ENCODE data around the gene MYH4.

MYH4 gene
- 0 to 0.19 (median 0) reads per million in 3 donors for total RNA-seq

- no peak for DNase-seq
- Histone ChIP-seq H3K9me3 (ENCODE audit: control insufficient read depth, low read length) (no peaks in the 10 kb centered on the region), H3K4me1 (ENCODE audit: control insufficient read depth, insufficient read depth, low read length, poor library complexity, severe bottlenecking) (no peaks in the 10 kb centered on the region), H3K27ac (ENCODE audit: insufficient read depth, low read length, poor library complexity, severe bottlenecking) (no peak within 1 kb of the TSS), H3K36me3 (ENCODE audit: control insufficient read depth, insufficient read depth, low read length) (no peaks in the 10 kb centered on the region), H3K4me3 (ENCODE audit: insufficient read depth, low read depth, low read length, poor library complexity, severe bottlenecking) (no peak within 1 kb of the TSS), H3K27me3 (replicated peaks; ENCODE audit: control insufficient read depth, insufficient read depth, low read length, poor library complexity, severe bottlenecking) (no peaks in the 10 kb centered on the region)
Observed at GRCh38 chr17:10469459-10469858, at the start of gene MYH4. Gene MYH4 (minus strand): TSS chr17:10469559. CDS start chr17:10466745, 2,814 bp downstream.

- Histone ChIP-seq H3K36me3 (ENCODE audit: control insufficient read depth, insufficient read depth, low read length) (no peaks in the 10 kb centered on the region), H3K9me3 (ENCODE audit: control insufficient read depth, low read length) (no peaks in the 10 kb centered on the region), H3K4me3 (ENCODE audit: insufficient read depth, low read depth, low read length, poor library complexity, severe bottlenecking) (no peak within 1 kb of the TSS), H3K27ac (ENCODE audit: insufficient read depth, low read length, poor library complexity, severe bottlenecking) (no peak within 1 kb of the TSS), H3K27me3 (replicated peaks; ENCODE audit: control insufficient read depth, insufficient read depth, low read length, poor library complexity, severe bottlenecking) (no peaks in the 10 kb centered on the region), H3K4me1 (ENCODE audit: control insufficient read depth, insufficient read depth, low read length, poor library complexity, severe bottlenecking) (no peaks in the 10 kb centered on the region)
- DNase-seq = no peak
Observed at GRCh38 chr17:10518271-10519037, 49.1 kb upstream of the MYH4 start, which contains the start of gene MYH1. Gene MYH1 (minus strand): TSS chr17:10518542. CDS start chr17:10516642, 1,900 bp downstream.

- H3K9me3 ChIP-seq (ENCODE audit: control insufficient read depth, low read length) = no peaks in the 10 kb centered on the region
- no peaks in the 10 kb centered on the region for H3K36me3 ChIP-seq (ENCODE audit: control insufficient read depth, insufficient read depth, low read length)
- no peak for DNase-seq
- H3K4me3 ChIP-seq (ENCODE audit: insufficient read depth, low read depth, low read length, poor library complexity, severe bottlenecking) = no peak overlapping the region
- no peaks in the 10 kb centered on the region for H3K27me3 ChIP-seq (replicated peaks; ENCODE audit: control insufficient read depth, insufficient read depth, low read length, poor library complexity, severe bottlenecking)
- no peak overlapping the region for H3K27ac ChIP-seq (ENCODE audit: insufficient read depth, low read length, poor library complexity, severe bottlenecking)
- H3K4me1 ChIP-seq (ENCODE audit: control insufficient read depth, insufficient read depth, low read length, poor library complexity, severe bottlenecking) = no peaks in the 10 kb centered on the region
Observed at GRCh38 chr17:10516638-10517037, 47.3 kb upstream of the MYH4 start.

- H3K4me3 ChIP-seq (ENCODE audit: insufficient read depth, low read depth, low read length, poor library complexity, severe bottlenecking) = no peak overlapping the region
- no peaks in the 10 kb centered on the region for H3K9me3 ChIP-seq (ENCODE audit: control insufficient read depth, low read length)
- DNase-seq = no peak
- H3K27ac ChIP-seq (ENCODE audit: insufficient read depth, low read length, poor library complexity, severe bottlenecking) = no peak overlapping the region
- no peaks in the 10 kb centered on the region for H3K27me3 ChIP-seq (replicated peaks; ENCODE audit: control insufficient read depth, insufficient read depth, low read length, poor library complexity, severe bottlenecking)
- no peaks in the 10 kb centered on the region for H3K4me1 ChIP-seq (ENCODE audit: control insufficient read depth, insufficient read depth, low read length, poor library complexity, severe bottlenecking)
- no peaks in the 10 kb centered on the region for H3K36me3 ChIP-seq (ENCODE audit: control insufficient read depth, insufficient read depth, low read length)
Observed at GRCh38 chr17:10516065-10516464, 46.7 kb upstream of the MYH4 start.

- Histone ChIP-seq H3K36me3 (ENCODE audit: control insufficient read depth, insufficient read depth, low read length) (no peaks in the 10 kb centered on the region), H3K4me1 (ENCODE audit: control insufficient read depth, insufficient read depth, low read length, poor library complexity, severe bottlenecking) (no peaks in the 10 kb centered on the region), H3K27ac (ENCODE audit: insufficient read depth, low read length, poor library complexity, severe bottlenecking) (no peak overlapping the region), H3K27me3 (replicated peaks; ENCODE audit: control insufficient read depth, insufficient read depth, low read length, poor library complexity, severe bottlenecking) (no peaks in the 10 kb centered on the region), H3K9me3 (ENCODE audit: control insufficient read depth, low read length) (no peaks in the 10 kb centered on the region), H3K4me3 (ENCODE audit: insufficient read depth, low read depth, low read length, poor library complexity, severe bottlenecking) (no peak overlapping the region)
- DNase-seq = no peak
Observed at GRCh38 chr17:10513299-10514067, 44.1 kb upstream of the MYH4 start.

GRCh38 chr17:10512856-10513255 lies 43.5 kb upstream of the MYH4 start:
- H3K27me3 ChIP-seq (replicated peaks; ENCODE audit: control insufficient read depth, insufficient read depth, low read length, poor library complexity, severe bottlenecking) = no peaks in the 10 kb centered on the region
- no peak for DNase-seq
- H3K36me3 ChIP-seq (ENCODE audit: control insufficient read depth, insufficient read depth, low read length) = no peaks in the 10 kb centered on the region
- no peaks in the 10 kb centered on the region for H3K9me3 ChIP-seq (ENCODE audit: control insufficient read depth, low read length)
- no peaks in the 10 kb centered on the region for H3K4me1 ChIP-seq (ENCODE audit: control insufficient read depth, insufficient read depth, low read length, poor library complexity, severe bottlenecking)
- H3K27ac ChIP-seq (ENCODE audit: insufficient read depth, low read length, poor library complexity, severe bottlenecking) = no peak overlapping the region
- H3K4me3 ChIP-seq (ENCODE audit: insufficient read depth, low read depth, low read length, poor library complexity, severe bottlenecking) = no peak overlapping the region

- H3K27ac ChIP-seq (ENCODE audit: insufficient read depth, low read length, poor library complexity, severe bottlenecking) = no peak overlapping the region
- no peak for DNase-seq
- H3K4me3 ChIP-seq (ENCODE audit: insufficient read depth, low read depth, low read length, poor library complexity, severe bottlenecking) = no peak overlapping the region
- H3K36me3 ChIP-seq (ENCODE audit: control insufficient read depth, insufficient read depth, low read length) = no peaks in the 10 kb centered on the region
- H3K9me3 ChIP-seq (ENCODE audit: control insufficient read depth, low read length) = no peaks in the 10 kb centered on the region
- no peaks in the 10 kb centered on the region for H3K4me1 ChIP-seq (ENCODE audit: control insufficient read depth, insufficient read depth, low read length, poor library complexity, severe bottlenecking)
- no peaks in the 10 kb centered on the region for H3K27me3 ChIP-seq (replicated peaks; ENCODE audit: control insufficient read depth, insufficient read depth, low read length, poor library complexity, severe bottlenecking)
Observed at GRCh38 chr17:10499950-10500349, 30.6 kb upstream of the MYH4 start.

DNA sequence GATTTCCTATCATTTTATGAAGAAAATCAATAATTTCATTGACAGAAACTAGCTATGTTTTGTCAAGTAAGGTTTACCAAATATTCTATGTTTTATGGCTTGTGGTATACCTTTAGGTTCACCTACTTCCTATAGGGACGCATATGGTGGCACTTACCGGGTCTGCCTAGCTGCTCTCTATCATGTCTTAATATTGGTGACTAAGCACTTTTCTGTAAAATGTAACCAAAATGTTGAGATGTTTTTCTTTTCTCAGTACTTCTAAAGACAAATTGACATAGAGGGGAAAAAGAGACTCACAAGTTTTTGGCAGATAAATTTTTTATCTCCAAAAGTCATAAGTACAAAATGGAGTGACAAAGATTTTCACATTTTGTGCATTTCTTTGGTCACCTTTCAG lies 22.6 kb upstream of the MYH4 start:
- H3K27me3 ChIP-seq (replicated peaks; ENCODE audit: control insufficient read depth, insufficient read depth, low read length, poor library complexity, severe bottlenecking) = no peaks in the 10 kb centered on the region
- DNase-seq = no peak
- peaks cover 3% of the 10 kb centered on the region for H3K9me3 ChIP-seq (ENCODE audit: control insufficient read depth, low read length)
- no peaks in the 10 kb centered on the region for H3K4me1 ChIP-seq (ENCODE audit: control insufficient read depth, insufficient read depth, low read length, poor library complexity, severe bottlenecking)
- H3K4me3 ChIP-seq (ENCODE audit: insufficient read depth, low read depth, low read length, poor library complexity, severe bottlenecking) = no peak overlapping the region
- H3K36me3 ChIP-seq (ENCODE audit: control insufficient read depth, insufficient read depth, low read length) = no peaks in the 10 kb centered on the region
- H3K27ac ChIP-seq (ENCODE audit: insufficient read depth, low read length, poor library complexity, severe bottlenecking) = no peak overlapping the region

GRCh38 chr17:10482252-10482651 lies 12.9 kb upstream of the MYH4 start:
- Histone ChIP-seq H3K27ac (ENCODE audit: insufficient read depth, low read length, poor library complexity, severe bottlenecking) (no peak overlapping the region), H3K27me3 (replicated peaks; ENCODE audit: control insufficient read depth, insufficient read depth, low read length, poor library complexity, severe bottlenecking) (no peaks in the 10 kb centered on the region), H3K4me1 (ENCODE audit: control insufficient read depth, insufficient read depth, low read length, poor library complexity, severe bottlenecking) (no peaks in the 10 kb centered on the region), H3K4me3 (ENCODE audit: insufficient read depth, low read depth, low read length, poor library complexity, severe bottlenecking) (no peak overlapping the region), H3K36me3 (ENCODE audit: control insufficient read depth, insufficient read depth, low read length) (no peaks in the 10 kb centered on the region), H3K9me3 (ENCODE audit: control insufficient read depth, low read length) (peaks cover 3% of the 10 kb centered on the region)
- DNase-seq = no peak

GRCh38 chr17:10477701-10478100 lies 8.3 kb upstream of the MYH4 start:
- Histone ChIP-seq H3K27ac (ENCODE audit: insufficient read depth, low read length, poor library complexity, severe bottlenecking) (no peak overlapping the region), H3K4me3 (ENCODE audit: insufficient read depth, low read depth, low read length, poor library complexity, severe bottlenecking) (no peak overlapping the region), H3K27me3 (replicated peaks; ENCODE audit: control insufficient read depth, insufficient read depth, low read length, poor library complexity, severe bottlenecking) (no peaks in the 10 kb centered on the region), H3K4me1 (ENCODE audit: control insufficient read depth, insufficient read depth, low read length, poor library complexity, severe bottlenecking) (no peaks in the 10 kb centered on the region), H3K9me3 (ENCODE audit: control insufficient read depth, low read length) (peaks cover 3% of the 10 kb centered on the region), H3K36me3 (ENCODE audit: control insufficient read depth, insufficient read depth, low read length) (no peaks in the 10 kb centered on the region)
- DNase-seq = no peak
